Sigmoid colon (tissue), 4 donors: ENCODE data around the gene EPB41L1.

Experiments
- POLR2A ChIP-seq, 2 donors: fragments of 450-650 bp; IDR thresholded peaks; one replicate each; pipeline ENCODE4 v1.6.1; 2016; ENCODE audit warnings: antibody characterized with exemption in 2 of 2, mild to moderate bottlenecking in 2 of 2, moderate library complexity in 2 of 2
- POLR2AphosphoS5 ChIP-seq, 4 donors: sonication (generic); formaldehyde crosslinking; IDR thresholded peaks; one replicate each; pipeline ENCODE4 v1.6.1; 2017; ENCODE audit warnings: antibody characterized with exemption in 4 of 4

- TF ChIP-seq POLR2A (IDR thresholded peaks at IDR 0.05) (no peak), POLR2AphosphoS5 (IDR thresholded peaks at IDR 0.05) (no peak)
These were observed 20.7 kb upstream of the EPB41L1 start for GRCh38 chr20:36133821-36134220.
